Measurements from ENCODE around the gene COL17A1. TPM values are rescaled to one million over a fixed set of nuclear protein-coding genes. Genes with fewer than 3 reads are reported as not detected.

The COL17A1 gene
- total and polyA plus RNA-seq, 9 of the 15 experiments (the other 6 are each of a cell fraction or from before 2014, with no cell fraction given), result not detected

DNA sequence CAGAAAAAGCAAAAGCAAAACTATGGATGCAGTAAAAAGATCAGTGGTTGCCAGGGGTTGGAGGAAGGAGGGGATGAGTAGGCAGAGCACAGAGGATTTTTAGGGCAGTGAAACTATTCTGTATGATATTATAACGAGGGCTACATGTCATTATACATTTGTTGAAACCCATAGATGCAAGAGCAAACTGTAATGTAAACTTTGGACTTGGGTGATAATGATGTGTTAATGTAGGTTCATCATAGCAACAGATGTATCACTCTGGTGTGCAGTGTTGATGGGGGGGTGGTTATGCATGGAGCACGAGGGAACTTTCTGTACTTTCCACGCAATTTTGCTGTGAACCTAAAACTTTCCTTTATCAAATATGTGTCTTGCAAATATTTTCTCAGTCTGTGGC is 95.6 kb downstream of the COL17A1 start:
- TF ChIP-seq CBFA2T2 (conservative IDR thresholded peaks at IDR 0.05) (no peak), ELF2 (CRISPR knock-in tag; IDR thresholded peaks at IDR 0.05) (no peak)
- FAIRE-seq (no peak), ATAC-seq (no peak), DNase-seq (ENCODE audit: extremely low read depth in 1 of 4, low spot score in 3 of 4) (no peak)
- peaks cover 32% of the 10 kb centered on the region for H3K79me2 ChIP-seq (ENCODE audit: control insufficient read depth, insufficient read depth, low read length)
- no peak overlapping the region for H3K27ac ChIP-seq (ENCODE audit: extremely low read depth, low read depth, low read length)
- H3K4me1 ChIP-seq (replicated peaks in 1 of 2; ENCODE audit: control insufficient read depth in 2 of 2, insufficient read depth in 2 of 2, low read length in 2 of 2), result no peaks in the 10 kb centered on the region; a peak in 1 of 5 replicates
- H3K36me3 ChIP-seq (ENCODE audit: control insufficient read depth, insufficient read depth, low read length), result peaks cover 13% of the 10 kb centered on the region; the same call in 1 of the 3 replicates
- no peak overlapping the region for H3K4me3 ChIP-seq
- BruUV-seq (replicated peaks), result no TSS peak
- no peaks in the 10 kb centered on the region for H3K9me1 ChIP-seq (ENCODE audit: control insufficient read depth, insufficient read depth, low read length)
- in situ Hi-C loops (cut with MboI), result no loop called here
- no peaks in the 10 kb centered on the region for H3K9me3 ChIP-seq (replicated peaks; ENCODE audit: control insufficient read depth, insufficient read depth, low read depth, low read length)
- intact Hi-C loops (cut with micrococcal nuclease), result no loop called here
- H3K9ac ChIP-seq (ENCODE audit: insufficient read depth in 1 of 2, low read depth in 2 of 2, low read length in 2 of 2), result no peak overlapping the region
- 64% methylated on average over 3 of the region's 3 CpGs for WGBS (ENCODE audit: insufficient coverage, low coverage, missing lambda C conversion rate)
- H2AFZ ChIP-seq (ENCODE audit: low read depth, low read length), result no peak overlapping the region
- ChIA-PET CTCF (ENCODE audit: low intra/inter-chr PET ratio) (no interaction called here), POLR2A (interaction anchor here (1.2 kb wide), 1 partner anchor 23 kb away, joined by 4 read pairs; the partner anchor contains the start of gene SLK)
- H3K27me3 ChIP-seq (ENCODE audit: control insufficient read depth in 2 of 2, insufficient read depth in 2 of 2, low read length in 2 of 2), result no peaks in the 10 kb centered on the region
- H3K4me2 ChIP-seq (ENCODE audit: insufficient read depth, low read length), result no peak overlapping the region
- no peaks in the 10 kb centered on the region for H4K20me1 ChIP-seq (replicated peaks; ENCODE audit: control insufficient read depth, insufficient read depth, low read length)

DNA sequence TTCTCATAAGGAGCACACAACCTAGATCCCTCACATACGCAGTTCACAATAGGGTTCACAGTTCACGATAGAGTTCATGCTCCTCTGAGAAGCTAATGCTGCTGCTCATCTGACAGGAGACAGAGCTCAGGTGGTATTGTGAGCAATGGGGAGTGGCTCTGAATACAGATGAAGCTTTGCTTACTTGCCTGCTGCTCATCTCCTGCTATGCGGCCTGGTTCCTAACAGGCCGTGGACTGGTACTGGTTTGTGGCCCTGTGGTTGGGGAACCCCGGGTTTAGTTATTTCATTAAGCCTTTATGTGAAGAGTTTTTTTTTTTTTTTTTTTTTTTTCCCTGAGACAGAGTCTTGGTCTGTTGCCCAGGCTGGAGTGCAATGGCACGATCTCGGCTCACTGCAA is 99.3 kb downstream of the COL17A1 start:
- Histone ChIP-seq H3K27me3 (ENCODE audit: control insufficient read depth in 2 of 2, insufficient read depth in 2 of 2, low read length in 2 of 2) (no peaks in the 10 kb centered on the region), H3K79me2 (ENCODE audit: control insufficient read depth, insufficient read depth, low read length) (peaks cover 69% of the 10 kb centered on the region), H3K27ac (ENCODE audit: extremely low read depth, low read depth, low read length) (no peak overlapping the region), H2AFZ (ENCODE audit: low read depth, low read length) (no peak overlapping the region), H3K9ac (ENCODE audit: insufficient read depth in 1 of 2, low read depth in 2 of 2, low read length in 2 of 2) (no peak overlapping the region), H3K9me1 (ENCODE audit: control insufficient read depth, insufficient read depth, low read length) (no peaks in the 10 kb centered on the region), H3K4me1 (replicated peaks in 1 of 2; ENCODE audit: control insufficient read depth in 2 of 2, insufficient read depth in 2 of 2, low read length in 2 of 2) (no peaks in the 10 kb centered on the region; a peak in 1 of 5 replicates), H4K20me1 (replicated peaks; ENCODE audit: control insufficient read depth, insufficient read depth, low read length) (0 out of 2 replicates have a peak, but pooled peaks cover 4% of the 10 kb centered on the region), H3K4me3 (no peak overlapping the region), H3K36me3 (ENCODE audit: control insufficient read depth, insufficient read depth, low read length) (peaks cover 3% of the 10 kb centered on the region; the same call in 1 of the 3 replicates), H3K4me2 (ENCODE audit: insufficient read depth, low read length) (no peak overlapping the region), H3K9me3 (replicated peaks; ENCODE audit: control insufficient read depth, insufficient read depth, low read depth, low read length) (no peaks in the 10 kb centered on the region)
- intact Hi-C loops (cut with micrococcal nuclease) (no loop called here), in situ Hi-C loops (cut with MboI) (no loop called here)
- WGBS (ENCODE audit: insufficient coverage, low coverage, missing lambda C conversion rate), result 90% methylated on average over 6 of the region's 7 CpGs
- BruUV-seq (replicated peaks), result no TSS peak
- no peak for TF ChIP-seq SAFB (IDR thresholded peaks at IDR 0.05; ENCODE audit: borderline replicate concordance, low read depth, low read length)
- TF ChIP-seq SFPQ (IDR thresholded peaks at IDR 0.05; ENCODE audit: low read depth, low read length), result no peak
- TF ChIP-seq ARID2 (IDR thresholded peaks at IDR 0.05), result no peak
- TF ChIP-seq ZBTB26 (CRISPR knock-in tag; IDR thresholded peaks at IDR 0.05), result no peak
- no peak for TF ChIP-seq POLR2B (IDR thresholded peaks at IDR 0.05; ENCODE audit: low read depth, partially characterized antibody)
- no peak for TF ChIP-seq BRD9 (IDR thresholded peaks at IDR 0.05; ENCODE audit: low read depth, partially characterized antibody)
- TF ChIP-seq NEUROD1 (IDR thresholded peaks at IDR 0.05; ENCODE audit: borderline replicate concordance, low read depth, low read length, partially characterized antibody), result no peak
- TF ChIP-seq HINFP (tag; conservative IDR thresholded peaks at IDR 0.05; ENCODE audit: low read depth), result no peak
- no peak for TF ChIP-seq ZNF23 (CRISPR knock-in tag; IDR thresholded peaks at IDR 0.05)
- TF ChIP-seq GABPB2 (CRISPR knock-in tag; conservative IDR thresholded peaks at IDR 0.05), result no peak
- TF ChIP-seq ATF7 (IDR thresholded peaks at IDR 0.05), result no peak
- POLR2A ChIA-PET, result no interaction called here
- FAIRE-seq (no peak), DNase-seq (ENCODE audit: extremely low read depth in 1 of 4, low spot score in 3 of 4) (no peak), ATAC-seq (no peak)
- CTCF ChIA-PET (ENCODE audit: low intra/inter-chr PET ratio), result no interaction called here
